ENCODE data around the gene RANGAP1.
A peak's percentile ranks its signal among the peaks of the same experiment; 100 is the strongest.

Gene RANGAP1

DNA sequence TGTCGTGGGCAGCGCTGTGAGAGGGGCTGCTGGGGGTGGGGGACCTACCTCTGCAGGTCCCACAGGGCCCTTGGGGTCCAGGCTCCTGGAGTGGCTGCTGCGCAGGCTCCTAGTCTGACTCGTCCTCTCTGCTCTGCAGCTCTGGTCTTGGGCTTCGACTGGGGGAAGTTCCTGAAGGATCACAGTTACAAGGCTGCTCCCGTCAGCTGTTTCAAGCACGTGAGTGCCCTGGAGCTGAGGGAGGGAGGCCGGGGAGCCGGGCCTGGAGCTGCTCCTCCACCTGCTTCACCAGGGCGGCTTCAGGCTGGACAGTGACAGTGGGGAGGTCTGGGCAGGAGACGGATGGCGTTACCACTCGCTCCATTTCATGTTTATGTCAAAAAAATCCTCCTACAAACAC, 69.0 kb downstream of the RANGAP1 start:
- Histone ChIP-seq H2BK120ac (ENCODE audit: low read depth, low read length) (no peak overlapping the region), H3K4ac (ENCODE audit: low read depth in 1 of 2, low read length in 2 of 2) (peak overlapping the region in 1 of 2 experiments; percentile 76), H3K23ac (ENCODE audit: low read length in 2 of 2) (no peak overlapping the region), H3K4me3 (ENCODE audit: insufficient read depth in 1 of 2, low read depth in 1 of 2, low read length in 2 of 2) (no peak overlapping the region), H2AFZ (ENCODE audit: low read depth, low read length) (no peak overlapping the region), H3K9ac (ENCODE audit: low read length) (peak overlapping the region; percentile 75), H4K91ac (ENCODE audit: low read length) (no peak overlapping the region), H3K9me3 (ENCODE audit: control insufficient read depth, low read length) (no peaks in the 10 kb centered on the region), H3K27ac (ENCODE audit: low read length, poor library complexity, severe bottlenecking) (no peak overlapping the region), H2BK15ac (ENCODE audit: low read depth, poor library complexity, severe bottlenecking) (no peak overlapping the region), H2AK5ac (ENCODE audit: low read length, severe bottlenecking) (no peak overlapping the region), H3K79me1 (replicated peaks; ENCODE audit: low read length, poor library complexity, severe bottlenecking) (peaks cover 6% of the 10 kb centered on the region), H3K36me3 (ENCODE audit: control insufficient read depth in 1 of 2, insufficient read depth in 2 of 2, low read depth in 1 of 2, low read length in 2 of 2) (peaks cover 55 to 57% of the 10 kb centered on the region in 2 experiments), H2BK5ac (ENCODE audit: low read depth, low read length, poor library complexity, severe bottlenecking) (no peak overlapping the region), H3K4me2 (ENCODE audit: low read length, poor library complexity, severe bottlenecking) (no peak overlapping the region), H3K27me3 (ENCODE audit: control insufficient read depth in 1 of 2, insufficient read depth in 1 of 2, low read length in 2 of 2) (no peaks in the 10 kb centered on the region), H2BK12ac (ENCODE audit: low read length in 2 of 2) (no peak overlapping the region), H3K14ac (ENCODE audit: low read length in 2 of 2) (no peak overlapping the region), H4K8ac (ENCODE audit: low read length) (no peak overlapping the region), H3K4me1 (ENCODE audit: control insufficient read depth, insufficient read depth, low read depth, low read length) (peaks cover 5% of the 10 kb centered on the region), H3K18ac (ENCODE audit: low read depth in 1 of 2, low read length in 2 of 2) (no peak overlapping the region)
- DNase-seq, result peak; percentile 50
- WGBS, result 89% methylated on average over 13 of the region's 13 CpGs

DNA sequence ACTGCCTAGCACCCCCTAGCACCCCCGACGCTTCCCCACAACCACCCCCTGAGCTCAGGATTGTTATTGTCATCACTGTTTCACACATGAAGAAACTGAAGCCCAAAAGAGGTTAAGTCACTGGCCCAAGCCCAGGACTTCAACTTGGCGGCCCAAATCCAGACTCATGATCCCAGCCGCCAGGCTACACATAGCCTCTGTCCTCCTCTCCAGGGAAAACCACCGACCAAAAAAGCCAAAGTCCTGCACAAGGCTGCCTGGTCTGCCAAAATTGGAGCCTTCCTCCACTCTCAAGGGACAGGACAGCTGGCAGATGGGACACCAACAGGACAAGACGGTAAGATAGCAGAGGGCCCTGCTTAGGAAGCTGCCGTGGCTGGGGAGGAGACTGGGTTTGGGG, 70.1 kb downstream of the RANGAP1 start:
- no peaks in the 10 kb centered on the region for H3K9me3 ChIP-seq (ENCODE audit: control insufficient read depth, low read length)
- no peak overlapping the region for H3K4ac ChIP-seq (ENCODE audit: low read depth in 1 of 2, low read length in 2 of 2)
- H3K14ac ChIP-seq (ENCODE audit: low read length in 2 of 2), result no peak overlapping the region
- 95% methylated on average over 7 of the region's 7 CpGs for WGBS
- peak overlapping the region; percentile 52 for H4K91ac ChIP-seq (ENCODE audit: low read length)
- H2AK5ac ChIP-seq (ENCODE audit: low read length, severe bottlenecking), result no peak overlapping the region
- H3K23ac ChIP-seq (ENCODE audit: low read length in 2 of 2), result no peak overlapping the region
- no peak overlapping the region for H2BK120ac ChIP-seq (ENCODE audit: low read depth, low read length)
- no peak for DNase-seq
- no peak overlapping the region for H2AFZ ChIP-seq (ENCODE audit: low read depth, low read length)
- H3K4me2 ChIP-seq (ENCODE audit: low read length, poor library complexity, severe bottlenecking), result no peak overlapping the region
- H3K36me3 ChIP-seq (ENCODE audit: control insufficient read depth in 1 of 2, insufficient read depth in 2 of 2, low read depth in 1 of 2, low read length in 2 of 2), result peaks cover 51 to 53% of the 10 kb centered on the region in 2 experiments
- no peak overlapping the region for H3K18ac ChIP-seq (ENCODE audit: low read depth in 1 of 2, low read length in 2 of 2)
- H3K27ac ChIP-seq (ENCODE audit: low read length, poor library complexity, severe bottlenecking), result no peak overlapping the region
- H3K27me3 ChIP-seq (ENCODE audit: control insufficient read depth in 1 of 2, insufficient read depth in 1 of 2, low read length in 2 of 2), result no peaks in the 10 kb centered on the region
- H2BK12ac ChIP-seq (ENCODE audit: low read length in 2 of 2), result no peak overlapping the region
- no peak overlapping the region for H3K9ac ChIP-seq (ENCODE audit: low read length)
- no peak overlapping the region for H4K8ac ChIP-seq (ENCODE audit: low read length)
- no peak overlapping the region for H3K4me3 ChIP-seq (ENCODE audit: insufficient read depth in 1 of 2, low read depth in 1 of 2, low read length in 2 of 2)
- H2BK5ac ChIP-seq (ENCODE audit: low read depth, low read length, poor library complexity, severe bottlenecking), result no peak overlapping the region
- peaks cover 5% of the 10 kb centered on the region for H3K4me1 ChIP-seq (ENCODE audit: control insufficient read depth, insufficient read depth, low read depth, low read length)
- H3K79me1 ChIP-seq (replicated peaks; ENCODE audit: low read length, poor library complexity, severe bottlenecking), result peaks cover 6% of the 10 kb centered on the region
- no peak overlapping the region for H2BK15ac ChIP-seq (ENCODE audit: low read depth, poor library complexity, severe bottlenecking)

DNA sequence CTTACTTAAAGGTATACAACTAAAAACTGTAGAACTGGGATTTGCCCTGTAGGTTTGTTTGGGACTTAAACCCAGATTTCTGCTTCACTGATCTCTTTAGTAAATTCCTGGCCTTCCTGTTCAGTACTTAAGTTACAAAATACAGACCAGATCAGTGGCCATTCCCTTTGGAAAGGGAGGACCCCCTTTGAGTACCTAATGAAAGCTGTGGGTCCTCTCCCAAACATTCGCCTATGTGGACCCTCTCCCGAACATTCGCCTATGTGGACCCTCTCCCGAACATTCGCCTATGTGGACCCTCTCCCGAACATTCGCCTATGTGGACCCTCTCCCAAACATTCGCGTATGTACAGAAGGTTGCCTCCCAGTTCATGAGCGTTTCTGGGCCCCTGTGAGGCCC, 70.6 kb downstream of the RANGAP1 start:
- H3K14ac ChIP-seq (ENCODE audit: low read length in 2 of 2), result no peak overlapping the region
- H3K27ac ChIP-seq (ENCODE audit: low read length, poor library complexity, severe bottlenecking), result no peak overlapping the region
- peaks cover 8% of the 10 kb centered on the region for H3K79me1 ChIP-seq (replicated peaks; ENCODE audit: low read length, poor library complexity, severe bottlenecking)
- H4K91ac ChIP-seq (ENCODE audit: low read length), result no peak overlapping the region
- H3K18ac ChIP-seq (ENCODE audit: low read depth in 1 of 2, low read length in 2 of 2), result no peak overlapping the region
- DNase-seq, result no peak
- H2AK5ac ChIP-seq (ENCODE audit: low read length, severe bottlenecking), result no peak overlapping the region
- WGBS, result 98% methylated on average over 10 of the region's 10 CpGs
- H4K8ac ChIP-seq (ENCODE audit: low read length), result no peak overlapping the region
- no peak overlapping the region for H2BK12ac ChIP-seq (ENCODE audit: low read length in 2 of 2)
- H3K4me2 ChIP-seq (ENCODE audit: low read length, poor library complexity, severe bottlenecking), result no peak overlapping the region
- H3K23ac ChIP-seq (ENCODE audit: low read length in 2 of 2), result no peak overlapping the region
- H3K36me3 ChIP-seq (ENCODE audit: control insufficient read depth in 1 of 2, insufficient read depth in 2 of 2, low read depth in 1 of 2, low read length in 2 of 2), result peaks cover 50% of the 10 kb centered on the region in 2 experiments
- H2BK15ac ChIP-seq (ENCODE audit: low read depth, poor library complexity, severe bottlenecking), result no peak overlapping the region
- no peaks in the 10 kb centered on the region for H3K27me3 ChIP-seq (ENCODE audit: control insufficient read depth in 1 of 2, insufficient read depth in 1 of 2, low read length in 2 of 2)
- H2BK5ac ChIP-seq (ENCODE audit: low read depth, low read length, poor library complexity, severe bottlenecking), result no peak overlapping the region
- peaks cover 5% of the 10 kb centered on the region for H3K4me1 ChIP-seq (ENCODE audit: control insufficient read depth, insufficient read depth, low read depth, low read length)
- no peak overlapping the region for H3K4ac ChIP-seq (ENCODE audit: low read depth in 1 of 2, low read length in 2 of 2)
- H3K4me3 ChIP-seq (ENCODE audit: insufficient read depth in 1 of 2, low read depth in 1 of 2, low read length in 2 of 2), result no peak overlapping the region
- no peaks in the 10 kb centered on the region for H3K9me3 ChIP-seq (ENCODE audit: control insufficient read depth, low read length)
- H2AFZ ChIP-seq (ENCODE audit: low read depth, low read length), result no peak overlapping the region
- H2BK120ac ChIP-seq (ENCODE audit: low read depth, low read length), result no peak overlapping the region
- H3K9ac ChIP-seq (ENCODE audit: low read length), result no peak overlapping the region

GRCh38 chr22:41206719-41207118, 79.3 kb downstream of the RANGAP1 start:
- Histone ChIP-seq H3K9me3 (ENCODE audit: control insufficient read depth, low read length) (no peaks in the 10 kb centered on the region), H2BK15ac (ENCODE audit: low read depth, poor library complexity, severe bottlenecking) (no peak overlapping the region), H2BK120ac (ENCODE audit: low read depth, low read length) (no peak overlapping the region), H3K4me3 (ENCODE audit: insufficient read depth in 1 of 2, low read depth in 1 of 2, low read length in 2 of 2) (no peak overlapping the region), H3K36me3 (ENCODE audit: control insufficient read depth in 1 of 2, insufficient read depth in 2 of 2, low read depth in 1 of 2, low read length in 2 of 2) (peaks cover 8 to 19% of the 10 kb centered on the region in 2 experiments), H4K8ac (ENCODE audit: low read length) (no peak overlapping the region), H3K4ac (ENCODE audit: low read depth in 1 of 2, low read length in 2 of 2) (no peak overlapping the region), H3K18ac (ENCODE audit: low read depth in 1 of 2, low read length in 2 of 2) (no peak overlapping the region), H3K27me3 (ENCODE audit: control insufficient read depth in 1 of 2, insufficient read depth in 1 of 2, low read length in 2 of 2) (peaks cover under 1 to 5% of the 10 kb centered on the region in 2 experiments), H3K9ac (ENCODE audit: low read length) (no peak overlapping the region), H3K79me1 (replicated peaks; ENCODE audit: low read length, poor library complexity, severe bottlenecking) (peaks cover 18% of the 10 kb centered on the region), H3K14ac (ENCODE audit: low read length in 2 of 2) (no peak overlapping the region), H3K27ac (ENCODE audit: low read length, poor library complexity, severe bottlenecking) (no peak overlapping the region), H2AFZ (ENCODE audit: low read depth, low read length) (no peak overlapping the region), H4K91ac (ENCODE audit: low read length) (no peak overlapping the region), H3K4me2 (ENCODE audit: low read length, poor library complexity, severe bottlenecking) (no peak overlapping the region), H3K4me1 (ENCODE audit: control insufficient read depth, insufficient read depth, low read depth, low read length) (peaks cover 4% of the 10 kb centered on the region), H2AK5ac (ENCODE audit: low read length, severe bottlenecking) (no peak overlapping the region), H2BK12ac (ENCODE audit: low read length in 2 of 2) (no peak overlapping the region), H3K23ac (ENCODE audit: low read length in 2 of 2) (no peak overlapping the region), H2BK5ac (ENCODE audit: low read depth, low read length, poor library complexity, severe bottlenecking) (no peak overlapping the region)
- over 99% methylated on average over 4 of the region's 9 CpGs for WGBS
- no peak for DNase-seq

Measured in mesenchymal stem cell (in vitro differentiated cells and primary cell).